SK-N-MC (cell line): ENCODE data around the gene C1orf174.

Experiments
- EZH2 ChIP-seq: fragments of 200-600 bp; sonication (generic); IDR thresholded peaks from one replicate; pipeline ENCODE4 v1.6.1; 2017; ENCODE audit warnings: antibody characterized with exemption
- POLR2AphosphoS5 ChIP-seq: IDR thresholded peaks from 2 replicates; pipeline ENCODE4 v1.6.1; 2012; ENCODE audit warnings: mild to moderate bottlenecking, low read depth, low read length, borderline replicate concordance

DNA sequence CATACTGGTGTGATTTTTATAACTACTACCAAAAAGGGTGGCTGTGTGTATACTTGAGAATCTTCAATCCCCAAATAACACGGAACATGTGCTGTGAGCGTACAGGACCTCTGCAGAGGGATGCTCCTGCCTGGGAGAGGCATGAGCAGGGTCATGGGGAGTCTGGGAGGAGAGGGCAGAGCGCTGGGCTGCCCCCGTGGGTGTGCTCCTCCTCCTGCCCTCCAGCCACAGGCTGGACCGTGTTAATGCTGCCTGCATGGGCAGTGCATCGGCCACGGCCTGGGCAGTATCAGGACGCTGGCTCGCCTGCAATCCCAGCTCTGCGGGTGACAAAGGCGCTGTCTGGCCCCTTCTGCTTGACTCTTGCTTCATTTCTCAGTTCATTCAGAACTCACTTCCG lies 49.2 kb downstream of the C1orf174 start:
- TF ChIP-seq EZH2: no peak
- no peak for TF ChIP-seq POLR2AphosphoS5
